MM.1S (cell line): Measurements from ENCODE around the gene TM9SF4.

ENCODE experiments used
- DNase-seq: peaks from one replicate; pipeline ENCODE4 v3.0.0-alpha.2; 2015
- H2AFZ ChIP-seq: fragments of 300-600 bp; sonication (generic); 2 replicates; pipeline ENCODE4 v1.6.0; 2016; ENCODE audit warnings: antibody characterized with exemption, low read length
- H3F3A ChIP-seq: fragments of 300-600 bp; sonication (generic); 2 replicates; pipeline ENCODE4 v1.6.1; 2016; ENCODE audit warnings: mild to moderate bottlenecking, antibody characterized with exemption, low read length, moderate library complexity, mixed read lengths; ENCODE audit not compliant: insufficient read depth
- H3K27ac ChIP-seq: fragments of 300-600 bp; sonication (generic); 2 replicates; pipeline ENCODE4 v1.5.1; 2016; ENCODE audit warnings: mild to moderate bottlenecking, low read length
- H3K27me3 ChIP-seq: fragments of 300-600 bp; sonication (generic); replicated peaks from 2 replicates; pipeline ENCODE4 v1.6.0; 2016; ENCODE audit warnings: low read length; ENCODE audit not compliant: insufficient read depth
- H3K36me3 ChIP-seq: fragments of 300-600 bp; sonication (generic); replicated peaks from 2 replicates; pipeline ENCODE4 v1.6.1; 2016; ENCODE audit warnings: mild to moderate bottlenecking, low read length, mixed read lengths; ENCODE audit not compliant: insufficient read depth
- H3K4me1 ChIP-seq: fragments of 300-600 bp; sonication (generic); 2 replicates; pipeline ENCODE4 v1.6.1; 2016; ENCODE audit warnings: low read length, mixed read lengths
- H3K4me2 ChIP-seq: fragments of 300-600 bp; sonication (generic); 2 replicates; pipeline ENCODE4 v1.6.0; 2016; ENCODE audit warnings: low read depth, low read length
- H3K4me3 ChIP-seq: fragments of 300-600 bp; sonication (generic); 2 replicates; pipeline ENCODE4 v1.5.1; 2016; ENCODE audit warnings: low read length, mixed read lengths
- H3K79me2 ChIP-seq: fragments of 300-600 bp; sonication (generic); 2 replicates; pipeline ENCODE4 v1.6.1; 2016; ENCODE audit warnings: mixed run types, low read length, mixed read lengths
- H3K9ac ChIP-seq: fragments of 300-600 bp; sonication (generic); 2 replicates; pipeline ENCODE4 v1.6.1; 2016; ENCODE audit warnings: low read length, mixed read lengths
- H3K9me2 ChIP-seq: fragments of 300-600 bp; sonication (generic); replicated peaks from 2 replicates; pipeline ENCODE4 v1.6.1; 2016; ENCODE audit warnings: mild to moderate bottlenecking, low read length, mixed read lengths; ENCODE audit not compliant: insufficient read depth
- H3K9me3 ChIP-seq: fragments of 300-600 bp; sonication (generic); replicated peaks from 2 replicates; pipeline ENCODE4 v1.6.1; 2016; ENCODE audit warnings: mild to moderate bottlenecking, low read length, mixed read lengths; ENCODE audit not compliant: insufficient read depth
- H4K20me1 ChIP-seq: fragments of 300-600 bp; sonication (generic); 2 replicates; pipeline ENCODE4 v1.6.1; 2016; ENCODE audit warnings: mild to moderate bottlenecking, low read length, moderate library complexity, mixed read lengths; ENCODE audit not compliant: insufficient read depth
- EZH2 ChIP-seq: fragments of 300-600 bp; sonication (generic); optimal IDR thresholded peaks from 2 replicates; pipeline ENCODE3; 2017; ENCODE audit warnings: low read depth, mild to moderate bottlenecking, antibody characterized with exemption, low read length, mixed read lengths
- EZH2phosphoT487 ChIP-seq: fragments of 300-600 bp; sonication (generic); IDR thresholded peaks from 2 replicates; pipeline ENCODE4 v1.6.1; 2018; ENCODE audit warnings: antibody characterized with exemption, low read length
- TF ChIP-seq, protein P1 (sequence below): fragments of 300-600 bp; sonication (generic); IDR thresholded peaks from 2 replicates; pipeline ENCODE4 v1.5.1; 2016; ENCODE audit warnings: antibody characterized with exemption, low read length, mixed read lengths

The TM9SF4 gene

DNA sequence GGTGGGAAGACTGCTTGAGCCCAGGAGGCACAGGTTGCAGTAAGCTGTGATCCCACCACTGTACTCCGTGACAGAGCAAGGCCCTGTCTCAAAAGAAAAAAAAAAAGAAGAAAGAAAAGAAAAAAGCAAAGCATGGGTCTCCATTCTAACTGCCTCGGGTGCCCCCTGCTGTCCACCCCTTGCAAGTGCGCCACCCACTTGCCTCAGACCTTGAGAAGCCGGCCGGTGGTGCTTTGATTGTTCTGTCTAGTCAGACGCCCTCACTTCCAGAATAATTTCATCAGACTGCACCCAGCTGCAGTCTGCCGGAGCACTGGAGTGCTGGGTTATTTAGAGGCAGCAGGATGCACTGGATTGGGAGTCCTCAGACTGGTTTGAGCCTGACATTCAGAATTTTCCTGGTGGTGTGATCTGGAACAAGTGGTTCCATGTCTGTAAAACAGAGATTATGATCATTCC lies 17.6 kb upstream of the TM9SF4 start:
- Histone ChIP-seq H3K4me3 (no peak overlapping the region), H3K79me2 (no peaks in the 10 kb centered on the region), H3K27me3 (peaks cover 11% of the 10 kb centered on the region; the same call in 1 of the 2 replicates), H3K4me2 (no peak overlapping the region), H3K36me3 (no peaks in the 10 kb centered on the region), H3K4me1 (no peaks in the 10 kb centered on the region), H3F3A (no peaks in the 10 kb centered on the region), H2AFZ (no peak overlapping the region), H3K9me3 (no peaks in the 10 kb centered on the region), H3K9ac (no peak overlapping the region), H3K27ac (no peak overlapping the region), H3K9me2 (no peaks in the 10 kb centered on the region), H4K20me1 (no peaks in the 10 kb centered on the region)
- peak; percentile 74 for DNase-seq
- TF ChIP-seq EZH2 (no peak), EZH2phosphoT487 (no peak)
- TF ChIP-seq, protein P1, sequence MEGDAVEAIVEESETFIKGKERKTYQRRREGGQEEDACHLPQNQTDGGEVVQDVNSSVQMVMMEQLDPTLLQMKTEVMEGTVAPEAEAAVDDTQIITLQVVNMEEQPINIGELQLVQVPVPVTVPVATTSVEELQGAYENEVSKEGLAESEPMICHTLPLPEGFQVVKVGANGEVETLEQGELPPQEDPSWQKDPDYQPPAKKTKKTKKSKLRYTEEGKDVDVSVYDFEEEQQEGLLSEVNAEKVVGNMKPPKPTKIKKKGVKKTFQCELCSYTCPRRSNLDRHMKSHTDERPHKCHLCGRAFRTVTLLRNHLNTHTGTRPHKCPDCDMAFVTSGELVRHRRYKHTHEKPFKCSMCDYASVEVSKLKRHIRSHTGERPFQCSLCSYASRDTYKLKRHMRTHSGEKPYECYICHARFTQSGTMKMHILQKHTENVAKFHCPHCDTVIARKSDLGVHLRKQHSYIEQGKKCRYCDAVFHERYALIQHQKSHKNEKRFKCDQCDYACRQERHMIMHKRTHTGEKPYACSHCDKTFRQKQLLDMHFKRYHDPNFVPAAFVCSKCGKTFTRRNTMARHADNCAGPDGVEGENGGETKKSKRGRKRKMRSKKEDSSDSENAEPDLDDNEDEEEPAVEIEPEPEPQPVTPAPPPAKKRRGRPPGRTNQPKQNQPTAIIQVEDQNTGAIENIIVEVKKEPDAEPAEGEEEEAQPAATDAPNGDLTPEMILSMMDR: peak; percentile 85

DNA sequence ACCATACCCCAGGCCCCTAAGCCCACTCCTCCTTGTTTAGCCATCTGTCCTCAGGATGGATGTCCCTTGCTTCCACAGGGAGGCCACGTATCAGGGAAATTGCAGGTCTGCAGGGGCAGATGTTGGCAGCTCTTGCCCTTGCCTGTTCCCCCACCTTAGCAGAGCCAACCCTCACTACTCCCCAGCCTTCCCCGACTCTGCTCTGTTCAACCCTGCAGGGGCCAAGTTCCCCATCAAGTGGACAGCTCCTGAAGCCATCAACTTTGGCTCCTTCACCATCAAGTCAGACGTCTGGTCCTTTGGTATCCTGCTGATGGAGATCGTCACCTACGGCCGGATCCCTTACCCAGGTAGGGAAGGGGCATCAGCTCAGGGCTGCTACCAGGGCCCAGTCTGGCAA lies 10.7 kb upstream of the TM9SF4 start:
- H4K20me1 ChIP-seq: no peaks in the 10 kb centered on the region
- no peak for DNase-seq
- no peaks in the 10 kb centered on the region for H3K36me3 ChIP-seq
- H3K9ac ChIP-seq: no peak overlapping the region
- peaks cover 52% of the 10 kb centered on the region for H3K27me3 ChIP-seq
- no peaks in the 10 kb centered on the region for H3F3A ChIP-seq
- TF ChIP-seq EZH2phosphoT487 (no peak), EZH2 (no peak)
- TF ChIP-seq, protein P1: no peak
- no peak overlapping the region for H3K27ac ChIP-seq
- H3K9me2 ChIP-seq: no peaks in the 10 kb centered on the region
- H3K4me3 ChIP-seq: no peak overlapping the region
- H3K4me2 ChIP-seq: no peak overlapping the region
- H3K9me3 ChIP-seq: no peaks in the 10 kb centered on the region
- H2AFZ ChIP-seq: no peak overlapping the region
- H3K4me1 ChIP-seq: no peaks in the 10 kb centered on the region
- no peaks in the 10 kb centered on the region for H3K79me2 ChIP-seq

DNA sequence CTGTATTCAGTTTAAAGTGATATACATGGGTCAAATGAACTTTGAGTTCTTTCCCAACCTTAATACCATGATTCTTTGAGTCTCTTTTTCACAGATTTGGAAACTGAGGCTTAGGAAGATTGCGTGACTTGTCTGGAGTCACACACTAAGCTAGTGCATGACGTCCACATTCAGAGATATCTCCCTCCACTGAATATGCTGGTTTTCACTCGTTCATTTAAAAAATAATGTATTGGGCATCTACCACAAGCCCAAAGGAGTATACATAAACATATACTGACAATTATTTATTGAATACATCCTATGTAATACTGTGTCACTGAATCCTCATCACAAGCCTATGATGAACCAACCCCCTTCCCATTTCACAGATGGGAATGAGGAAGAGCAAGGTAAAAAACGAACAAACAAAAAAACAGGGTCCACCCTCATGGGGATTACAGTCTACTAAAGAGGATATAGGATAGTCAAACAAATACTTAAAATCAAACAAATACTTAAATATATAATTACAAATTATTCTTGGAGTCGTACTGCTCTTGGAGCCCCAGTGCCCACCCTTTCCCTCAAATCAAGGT lies 611 bp upstream of the TM9SF4 start:
- H4K20me1 ChIP-seq: peaks cover 5% of the 10 kb centered on the region; the same call in 1 of the 2 replicates
- H3K4me2 ChIP-seq: peak overlapping the region; percentile 87; the same call in 1 of the 2 replicates
- peaks cover 7% of the 10 kb centered on the region for H3F3A ChIP-seq
- H3K4me3 ChIP-seq: no peak overlapping the region
- peaks cover 7% of the 10 kb centered on the region for H3K27me3 ChIP-seq
- no peak overlapping the region for H3K9ac ChIP-seq
- H3K27ac ChIP-seq: no peak overlapping the region; the same call in 1 of the 2 replicates
- H3K79me2 ChIP-seq: peaks cover 44% of the 10 kb centered on the region
- H3K9me3 ChIP-seq: no peaks in the 10 kb centered on the region
- TF ChIP-seq, protein P1: no peak
- TF ChIP-seq EZH2phosphoT487 (no peak), EZH2 (no peak)
- H2AFZ ChIP-seq: peak overlapping the region; percentile 87
- H3K9me2 ChIP-seq: no peaks in the 10 kb centered on the region
- no peak for DNase-seq
- H3K4me1 ChIP-seq: peaks cover 13% of the 10 kb centered on the region
- H3K36me3 ChIP-seq: no peaks in the 10 kb centered on the region
